OCI-LY3 (cell line): ENCODE results near the gene PPP2R3C.
"Not testable (repeated sequence)": the region's sequence is repeated elsewhere in the genome, so short reads cannot be mapped to it uniquely, and the experiment has no call there.

Experiments used
- H2AFZ ChIP-seq: fragments of 200-600, 300-600 bp; shearing (Covaris generic); 2 replicates; pipeline ENCODE4 v1.6.0; 2014; ENCODE audit warnings: antibody characterized with exemption, low read depth, low read length
- H3K27ac ChIP-seq: fragments of 200-600, 300-600 bp; sonication (generic); 2 replicates; pipeline ENCODE4 v1.5.1; 2014; ENCODE audit warnings: mild to moderate bottlenecking, low read length, moderate library complexity, mixed read lengths
- H3K27me3 ChIP-seq: fragments of 200-600, 300-600 bp; sonication (generic); 2 replicates; pipeline ENCODE4 v1.6.1; 2014; ENCODE audit warnings: low read depth, low read length, mixed read lengths
- H3K36me3 ChIP-seq: fragments of 200-600, 300-600 bp; sonication (generic); replicated peaks from 2 replicates; pipeline ENCODE3; 2014; ENCODE audit warnings: low read depth, low read length, mixed read lengths
- H3K4me1 ChIP-seq: fragments of 300-600, 200-600 bp; sonication (generic); 2 replicates; pipeline ENCODE4 v1.6.1; 2014; ENCODE audit warnings: low read length, mixed read lengths
- H3K4me2 ChIP-seq: fragments of 200-600, 300-600 bp; sonication (generic); 2 replicates; pipeline ENCODE4 v1.6.1; 2014; ENCODE audit warnings: low read length, mixed read lengths
- H3K4me3 ChIP-seq: fragments of 300-600, 200-600 bp; sonication (generic); 2 replicates; pipeline ENCODE4 v1.5.1; 2014; ENCODE audit warnings: antibody characterized with exemption, mild to moderate bottlenecking, low read length, moderate library complexity
- H3K79me2 ChIP-seq: fragments of 300-600, 200-600 bp; shearing (Covaris generic); 2 replicates; pipeline ENCODE4 v1.6.1; 2014; ENCODE audit warnings: mild to moderate bottlenecking, low read length, mixed read lengths
- H3K9ac ChIP-seq: fragments of 300-600, 200-600 bp; shearing (Covaris generic); 2 replicates; pipeline ENCODE4 v1.6.0; 2014; ENCODE audit warnings: mild to moderate bottlenecking, low read length, moderate library complexity
- H3K9me3 ChIP-seq: fragments of 200-600, 300-600 bp; shearing (Covaris generic); 2 replicates; pipeline ENCODE4 v1.6.1; 2014; ENCODE audit warnings: low read length, mixed read lengths; ENCODE audit not compliant: insufficient read depth
- H4K20me1 ChIP-seq: fragments of 200-600, 300-600 bp; sonication (generic); 2 replicates; pipeline ENCODE4 v1.6.1; 2016; ENCODE audit warnings: low read length, mixed read lengths; ENCODE audit not compliant: insufficient read depth
- CTCF ChIP-seq: fragments of 200-600, 300-600 bp; sonication (generic); IDR thresholded peaks from 2 replicates; pipeline ENCODE4 v1.5.1; 2014; ENCODE audit warnings: antibody characterized with exemption, low read length, low read depth
- EZH2phosphoT487 ChIP-seq: fragments of 200-600 bp; shearing (Covaris generic); IDR thresholded peaks from 2 replicates; pipeline ENCODE4 v1.6.1; 2018; ENCODE audit warnings: antibody characterized with exemption, mixed run types, low read depth

PPP2R3C gene

GRCh38 chr14:35042632-35043031, 79.2 kb downstream of the PPP2R3C start:
- Histone ChIP-seq H3K4me2 (no peak overlapping the region), H3K36me3 (no peaks in the 10 kb centered on the region), H3K27ac (no peak overlapping the region), H3K79me2 (peaks cover 1% of the 10 kb centered on the region; the same call in 1 of the 2 replicates), H2AFZ (no peak overlapping the region), H3K9me3 (no peaks in the 10 kb centered on the region), H3K9ac (no peak overlapping the region), H3K27me3 (no peaks in the 10 kb centered on the region), H4K20me1 (no peaks in the 10 kb centered on the region), H3K4me1 (peaks cover 9% of the 10 kb centered on the region), H3K4me3 (no peak overlapping the region)
- TF ChIP-seq EZH2phosphoT487 = no peak
- TF ChIP-seq CTCF = no peak

GRCh38 chr14:35038312-35038711, 83.5 kb downstream of the PPP2R3C start:
- H3K79me2 ChIP-seq, H3K4me3 ChIP-seq, H4K20me1 ChIP-seq, H3K27ac ChIP-seq, H3K27me3 ChIP-seq, H3K36me3 ChIP-seq, H3K9ac ChIP-seq, H3K4me2 ChIP-seq, H2AFZ ChIP-seq, H3K9me3 ChIP-seq: not testable (repeated sequence)
- H3K4me1 ChIP-seq = peaks cover 15% of the 10 kb centered on the region
